Endothelial cell of umbilical vein (primary cell): ENCODE measurements around the gene KCNQ2. TPM values are rescaled to one million over a fixed set of nuclear protein-coding genes. Genes with fewer than 3 reads are reported as not detected.

ENCODE experiments used
- BruUV-seq: library from RNA; stranded (reverse); fragments of 400-500 nt; replicated peaks from 2 replicates; lab custom pipeline; 2021; lab: Mats Ljungman, UMichigan
- CTCF ChIA-PET: fragments of 300-600, 350-600 bp; sonication (Branson Sonifier 250); formaldehyde crosslinking; loops from one replicate; lab custom pipeline; 2021; ENCODE audit warnings: antibody characterized with exemption, inconsistent platforms; lab: Charles Lee
- POLR2A ChIA-PET: fragments of 300-600, 350-600 bp; sonication (Branson Sonifier 250); formaldehyde crosslinking; loops from one replicate; lab custom pipeline; 2021; ENCODE audit warnings: antibody characterized with exemption, inconsistent platforms; lab: Charles Lee
- DNase-seq: peaks from one replicate; pipeline ENCODE4 v3.0.0-alpha.2; 2011; ENCODE audit warnings: low read depth, low spot score
- FAIRE-seq: peaks from 2 replicates; lab custom pipeline; 2011; peaks lifted over from hg19 to GRCh38; lab: Jason Lieb, UNC
- H2AFZ ChIP-seq: 2 replicates; pipeline ENCODE4 v1.6.0; 2012; ENCODE audit warnings: low read depth, low read length, control low read depth, inconsistent platforms
- H3K27ac ChIP-seq: 2 replicates; pipeline ENCODE4 v1.5.1; 2011; ENCODE audit warnings: low read depth, mild to moderate bottlenecking, control low read depth, low read length, moderate library complexity; ENCODE audit not compliant: insufficient read depth
- H3K27me3 ChIP-seq, 2 experiments: 2 replicates each; pipeline versions ENCODE4 v1.6.0 to v1.6.1; 2011; ENCODE audit warnings: low read length in 2 of 2, mixed read lengths in 1 of 2; ENCODE audit not compliant: control insufficient read depth in 2 of 2, insufficient read depth in 2 of 2
- H3K36me3 ChIP-seq, 2 experiments: 2 replicates in 1 of 2; 3 replicates in 1 of 2; pipeline ENCODE4 v1.5.1; 2011; ENCODE audit warnings: low read length in 2 of 2, mild to moderate bottlenecking in 1 of 2, moderate library complexity in 1 of 2; ENCODE audit not compliant: control insufficient read depth in 2 of 2, insufficient read depth in 2 of 2; ENCODE audit errors: extremely low read depth in 1 of 2
- H3K4me1 ChIP-seq: 3 replicates; pipeline ENCODE4 v1.5.1; 2011; ENCODE audit warnings: mild to moderate bottlenecking, low read length; ENCODE audit not compliant: control insufficient read depth, insufficient read depth; ENCODE audit errors: extremely low read depth
- H3K4me2 ChIP-seq: 2 replicates; pipeline ENCODE4 v1.6.1; 2011; ENCODE audit warnings: low read length, control low read depth, mixed read lengths; ENCODE audit not compliant: insufficient read depth
- H3K4me3 ChIP-seq, 3 experiments: fragments of 200-600 bp in 1 of 3; sonication (generic), shearing (Covaris generic) in 1 of 3; replicated peaks in 1 of 3; 2 replicates each; pipeline ENCODE4 v1.5.1; 2011 to 2016; ENCODE audit warnings: control low read depth in 3 of 3, low read length in 3 of 3, mild to moderate bottlenecking in 2 of 3, inconsistent platforms in 1 of 3, low read depth in 1 of 3, moderate library complexity in 1 of 3; ENCODE audit not compliant: insufficient read depth in 1 of 3
- H3K79me2 ChIP-seq: 2 replicates; pipeline ENCODE4 v1.6.0; 2012; ENCODE audit warnings: low read length, inconsistent platforms; ENCODE audit not compliant: control insufficient read depth, insufficient read depth
- H3K9ac ChIP-seq: replicated peaks from 2 replicates; pipeline ENCODE3; 2011; ENCODE audit warnings: low read length, control low read depth; ENCODE audit not compliant: insufficient read depth; ENCODE audit errors: extremely low read depth
- H3K9me1 ChIP-seq: replicated peaks from 3 replicates; pipeline ENCODE4 v1.6.0; 2011; ENCODE audit warnings: mild to moderate bottlenecking, low read length; ENCODE audit not compliant: control insufficient read depth, insufficient read depth; ENCODE audit errors: extremely low read depth
- H3K9me3 ChIP-seq: replicated peaks from 2 replicates; pipeline ENCODE4 v1.5.1; 2012; ENCODE audit warnings: low read length, inconsistent platforms; ENCODE audit not compliant: control insufficient read depth, insufficient read depth
- H4K20me1 ChIP-seq: replicated peaks from 2 replicates; pipeline ENCODE3; 2011; ENCODE audit warnings: mild to moderate bottlenecking, low read length; ENCODE audit not compliant: control insufficient read depth, insufficient read depth; ENCODE audit errors: extremely low read depth
- JUN ChIP-seq: IDR thresholded peaks from 2 replicates; pipeline ENCODE4 v1.6.1; 2011; ENCODE audit warnings: borderline replicate concordance, low read depth; ENCODE audit not compliant: insufficient read length, insufficient read depth
- POLR2A ChIP-seq: IDR thresholded peaks from 2 replicates; pipeline ENCODE4 v1.6.1; 2012; ENCODE audit warnings: low read depth, mild to moderate bottlenecking, control low read depth, low read length
- POLR2AphosphoS5 ChIP-seq: IDR thresholded peaks from 2 replicates; pipeline ENCODE4 v1.6.1; 2012; ENCODE audit warnings: low read depth, mild to moderate bottlenecking, control low read depth, low read length, moderate library complexity; ENCODE audit not compliant: insufficient read depth
- dilution Hi-C: fragments of 300-500 bp; cut with MboI; formaldehyde crosslinking; loops from one replicate; pipeline ENCODE4 v1.15.0; 2019; ENCODE audit warnings: low sequenced_read_pairs; ENCODE audit not compliant: extremely low pct_ligation_motif_present
- intact Hi-C: fragments of 100-400 bp; cut with micrococcal nuclease; formaldehyde crosslinking; loops from one replicate; pipeline ENCODE4 v1.10.0; 2022
- polyA plus RNA-seq, 4 experiments: library from polyadenylated mRNA; depleted of rRNA in 3 of 4; stranded (reverse) in 3 of 4; unstranded in 1 of 4; fragments of >200 nt; gene quantifications; 2 replicates each; pipeline versions ENCODE4 v1.2.1 to v1.2.3, GENCODE V29; 2011 to 2012; ENCODE audit warnings: missing spikeins in 1 of 4
- total RNA-seq: library from RNA; stranded (reverse); gene quantifications from 2 replicates; pipeline ENCODE4 v1.2.3, GENCODE V29; 2021
- TF ChIP-seq, protein P1 (sequence below), 2 donors: IDR thresholded peaks; 1 replicate in 1 of 2; 2 replicates in 1 of 2; pipeline ENCODE4 v1.5.1; 2011; ENCODE audit warnings: low read length in 2 of 2, mild to moderate bottlenecking in 2 of 2, moderate library complexity in 2 of 2, control low read depth in 1 of 2, inconsistent platforms in 1 of 2, low read depth in 1 of 2; ENCODE audit not compliant: insufficient read depth in 1 of 2; ENCODE audit errors: extremely low read depth in 1 of 2
- TF ChIP-seq, protein P2 (sequence below): IDR thresholded peaks from 2 replicates; pipeline ENCODE4 v1.6.1; 2011; ENCODE audit not compliant: insufficient read depth, insufficient read length

KCNQ2 gene
- total and polyA plus RNA-seq, 2 donors (not counting 3 experiments of a cell fraction or from before 2014, with no cell fraction given): not detected

DNA sequence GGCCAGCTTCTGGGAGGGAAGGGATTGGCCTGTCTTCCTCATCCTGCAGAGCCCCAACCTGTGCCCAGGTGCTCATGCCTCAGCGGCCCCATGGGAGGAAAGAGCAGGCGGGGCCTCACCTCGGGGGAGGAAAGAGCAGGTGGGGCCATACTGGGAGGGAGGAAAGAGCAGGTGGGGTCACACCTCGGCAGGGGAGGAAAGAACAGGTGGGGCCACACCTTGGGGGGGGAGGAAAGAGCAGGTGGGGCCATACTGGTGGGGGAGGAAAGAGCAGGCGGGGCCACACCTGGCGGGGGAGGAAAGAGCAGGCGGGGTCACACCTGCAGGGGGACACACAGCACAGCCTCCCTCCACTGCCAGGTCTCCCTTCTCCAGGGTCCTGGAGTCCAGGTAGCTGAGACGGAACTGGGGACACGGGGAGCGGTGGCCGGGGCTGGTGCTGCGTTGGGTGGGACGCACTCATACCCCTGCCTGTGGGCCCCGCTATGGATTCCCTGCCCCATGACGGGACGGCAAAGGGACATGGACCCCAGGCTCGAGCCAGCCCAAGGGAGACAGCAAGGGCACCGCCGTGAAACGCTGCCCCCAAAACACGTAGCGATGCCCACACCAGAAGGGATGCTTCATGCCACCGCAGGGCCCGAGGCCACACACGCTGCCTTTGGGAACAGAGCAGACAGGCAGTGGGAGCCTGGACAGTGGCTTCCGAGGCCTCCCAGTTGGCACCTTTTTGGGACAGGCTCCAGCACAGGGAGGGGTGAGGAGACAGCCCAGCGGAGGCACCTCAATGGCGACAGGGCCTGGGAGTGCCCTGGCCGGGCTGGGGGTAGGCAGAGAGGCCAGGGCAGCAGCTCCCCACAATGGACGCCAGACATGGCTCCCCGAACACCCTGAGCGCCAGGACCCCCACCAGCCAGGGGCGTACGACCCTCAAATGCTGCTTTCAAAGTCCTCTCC lies 68.0 kb downstream of the KCNQ2 start:
- Histone ChIP-seq H2AFZ (no peak overlapping the region), H3K36me3 (no peaks in the 10 kb centered on the region), H3K27me3 (no peaks in the 10 kb centered on the region), H3K9ac (no peak overlapping the region), H4K20me1 (no peaks in the 10 kb centered on the region), H3K4me2 (no peak overlapping the region), H3K27ac (no peak overlapping the region), H3K79me2 (no peaks in the 10 kb centered on the region), H3K4me3 (no peak overlapping the region), H3K9me3 (no peaks in the 10 kb centered on the region), H3K9me1 (no peaks in the 10 kb centered on the region), H3K4me1 (no peaks in the 10 kb centered on the region)
- DNase-seq: no peak
- POLR2A ChIA-PET: no interaction called here
- dilution Hi-C loops (no loop called here), intact Hi-C loops (no loop called here)
- no TSS peak for BruUV-seq
- no peak for TF ChIP-seq JUN
- TF ChIP-seq, protein P1, sequence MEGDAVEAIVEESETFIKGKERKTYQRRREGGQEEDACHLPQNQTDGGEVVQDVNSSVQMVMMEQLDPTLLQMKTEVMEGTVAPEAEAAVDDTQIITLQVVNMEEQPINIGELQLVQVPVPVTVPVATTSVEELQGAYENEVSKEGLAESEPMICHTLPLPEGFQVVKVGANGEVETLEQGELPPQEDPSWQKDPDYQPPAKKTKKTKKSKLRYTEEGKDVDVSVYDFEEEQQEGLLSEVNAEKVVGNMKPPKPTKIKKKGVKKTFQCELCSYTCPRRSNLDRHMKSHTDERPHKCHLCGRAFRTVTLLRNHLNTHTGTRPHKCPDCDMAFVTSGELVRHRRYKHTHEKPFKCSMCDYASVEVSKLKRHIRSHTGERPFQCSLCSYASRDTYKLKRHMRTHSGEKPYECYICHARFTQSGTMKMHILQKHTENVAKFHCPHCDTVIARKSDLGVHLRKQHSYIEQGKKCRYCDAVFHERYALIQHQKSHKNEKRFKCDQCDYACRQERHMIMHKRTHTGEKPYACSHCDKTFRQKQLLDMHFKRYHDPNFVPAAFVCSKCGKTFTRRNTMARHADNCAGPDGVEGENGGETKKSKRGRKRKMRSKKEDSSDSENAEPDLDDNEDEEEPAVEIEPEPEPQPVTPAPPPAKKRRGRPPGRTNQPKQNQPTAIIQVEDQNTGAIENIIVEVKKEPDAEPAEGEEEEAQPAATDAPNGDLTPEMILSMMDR (IDR thresholded peaks at IDR 0.05; ENCODE audit: extremely low read depth in 1 of 2, insufficient read depth in 1 of 2, low read depth in 1 of 2, low read length in 2 of 2): no peak
- TF ChIP-seq, protein P2, sequence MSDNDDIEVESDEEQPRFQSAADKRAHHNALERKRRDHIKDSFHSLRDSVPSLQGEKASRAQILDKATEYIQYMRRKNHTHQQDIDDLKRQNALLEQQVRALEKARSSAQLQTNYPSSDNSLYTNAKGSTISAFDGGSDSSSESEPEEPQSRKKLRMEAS: no peak
- TF ChIP-seq POLR2AphosphoS5: no peak
- TF ChIP-seq POLR2A: no peak
- FAIRE-seq: no peak
- CTCF ChIA-PET: no interaction called here
